CD14-positive monocyte (primary cell): ENCODE data around the gene SAFB2. TPM values are rescaled to one million over a fixed set of nuclear protein-coding genes. Genes with fewer than 3 reads are reported as not detected.

Experiments
- DNase-seq, 3 donors: peaks; one replicate each; pipeline ENCODE4 v3.0.0-alpha.2; 2011 to 2022
- H2AFZ ChIP-seq: 2 replicates; pipeline ENCODE4 v1.6.0; 2012; ENCODE audit warnings: mild to moderate bottlenecking, low read depth, low read length, inconsistent platforms; ENCODE audit not compliant: insufficient read depth, poor library complexity, severe bottlenecking
- H3K27ac ChIP-seq, 2 donors: 1 replicate in 1 of 2; 2 replicates in 1 of 2; pipeline ENCODE4 v1.5.1; 2012 to 2013; ENCODE audit warnings: low read length in 2 of 2, control low read depth in 1 of 2, inconsistent platforms in 1 of 2, low read depth in 1 of 2, mild to moderate bottlenecking in 1 of 2
- H3K27me3 ChIP-seq, 2 donors: one replicate each; pipeline versions ENCODE4 v1.6.0 to v1.6.1; 2011 to 2013; ENCODE audit warnings: low read length in 2 of 2; ENCODE audit not compliant: control insufficient read depth in 2 of 2, insufficient read depth in 2 of 2
- H3K36me3 ChIP-seq, 2 donors: replicated peaks in 1 of 2; 1 replicate in 1 of 2; 2 replicates in 1 of 2; pipeline versions ENCODE4 v1.5.1 to v1.6.1; 2012 to 2013; ENCODE audit warnings: low read length in 2 of 2, control low read depth in 1 of 2, inconsistent platforms in 1 of 2, mild to moderate bottlenecking in 1 of 2; ENCODE audit not compliant: insufficient read depth in 2 of 2, control insufficient read depth in 1 of 2
- H3K4me1 ChIP-seq, 2 donors: 1 replicate in 1 of 2; 2 replicates in 1 of 2; pipeline versions ENCODE4 v1.5.1 to v1.6.1; 2012 to 2013; ENCODE audit warnings: low read length in 2 of 2, control low read depth in 1 of 2, inconsistent platforms in 1 of 2, mild to moderate bottlenecking in 1 of 2, moderate library complexity in 1 of 2; ENCODE audit not compliant: insufficient read depth in 2 of 2, control insufficient read depth in 1 of 2
- H3K4me2 ChIP-seq: replicated peaks from 2 replicates; pipeline ENCODE3; 2012; ENCODE audit warnings: low read length, moderate library complexity, mild to moderate bottlenecking; ENCODE audit not compliant: poor library complexity, severe bottlenecking; ENCODE audit errors: extremely low read depth
- H3K4me3 ChIP-seq, 3 experiments: fragments of 200-600 bp in 1 of 3; sonication (generic) in 1 of 3; replicated peaks in 1 of 3; 1 replicate in 2 of 3; 2 replicates in 1 of 3; pipeline ENCODE4 v1.5.1; 2011 to 2013; ENCODE audit warnings: low read length in 3 of 3, mild to moderate bottlenecking in 3 of 3, control low read depth in 2 of 3, low read depth in 2 of 3, inconsistent platforms in 1 of 3, moderate library complexity in 1 of 3
- H3K79me2 ChIP-seq: 2 replicates; pipeline ENCODE4 v1.6.0; 2012; ENCODE audit warnings: mild to moderate bottlenecking, control low read depth, inconsistent platforms, low read length, moderate library complexity; ENCODE audit not compliant: insufficient read depth
- H3K9ac ChIP-seq: 2 replicates; pipeline ENCODE4 v1.6.0; 2017; ENCODE audit warnings: low read length, mild to moderate bottlenecking; ENCODE audit not compliant: insufficient read depth, poor library complexity, severe bottlenecking
- H3K9me3 ChIP-seq, 2 donors: replicated peaks in 1 of 2; 1 replicate in 1 of 2; 2 replicates in 1 of 2; pipeline versions ENCODE4 v1.5.1 to v1.6.1; 2012 to 2013; ENCODE audit warnings: low read length in 2 of 2, control low read depth in 1 of 2; ENCODE audit not compliant: control insufficient read depth in 1 of 2, insufficient read depth in 1 of 2
- H4K20me1 ChIP-seq: 2 replicates; pipeline ENCODE4 v1.6.0; 2012; ENCODE audit warnings: mild to moderate bottlenecking, low read length, control low read depth, moderate library complexity; ENCODE audit not compliant: insufficient read depth
- H3K27ac Mint-ChIP-seq, 7 donors: one replicate each; pipeline ENCODE4 v1.8.0; 2020; ENCODE audit warnings: mild to moderate bottlenecking in 7 of 7, mixed read lengths in 7 of 7, moderate library complexity in 6 of 7, inconsistent platforms in 2 of 7
- H3K27me3 Mint-ChIP-seq, 3 donors: one replicate each; pipeline ENCODE4 v1.8.0; 2021 to 2022; ENCODE audit warnings: low read depth in 3 of 3, mild to moderate bottlenecking in 3 of 3, mixed read lengths in 3 of 3, moderate library complexity in 3 of 3, inconsistent platforms in 1 of 3
- H3K36me3 Mint-ChIP-seq, 2 donors: one replicate each; pipeline ENCODE4 v1.8.0; 2020; ENCODE audit warnings: mixed read lengths in 2 of 2, inconsistent platforms in 1 of 2, mild to moderate bottlenecking in 1 of 2
- H3K4me1 Mint-ChIP-seq: one replicate; pipeline ENCODE4 v1.8.0; 2020; ENCODE audit warnings: mild to moderate bottlenecking, mixed read lengths
- H3K4me3 Mint-ChIP-seq, 2 donors: one replicate each; pipeline ENCODE4 v1.8.0; 2020; ENCODE audit warnings: mild to moderate bottlenecking in 2 of 2, mixed read lengths in 2 of 2, moderate library complexity in 1 of 2
- H3K9me3 Mint-ChIP-seq, 7 donors: one replicate each; pipeline ENCODE4 v1.8.0; 2020 to 2022; ENCODE audit warnings: mixed read lengths in 7 of 7, mild to moderate bottlenecking in 6 of 7, moderate library complexity in 6 of 7, inconsistent platforms in 2 of 7
- WGBS: methylation state at CpG from one replicate; pipeline ENCODE4 v1.1.5; 2013; ENCODE audit warnings: missing lambda C conversion rate; ENCODE audit not compliant: insufficient coverage; 5-methylcytosine and 5-hydroxymethylcytosine counted together
- intact Hi-C, 2 donors: fragments of 100-400 bp; cut with micrococcal nuclease; formaldehyde crosslinking; loops; one replicate each; pipeline versions ENCODE4 v1.15.0 to v1.15.1; 2023
- polyA plus RNA-seq, 3 donors: library from polyadenylated mRNA; depleted of rRNA in 1 of 3; unstranded in 2 of 3; stranded (reverse) in 1 of 3; fragments of 300-500 nt in 2 of 3; fragments of >200 nt in 1 of 3; fragmentation: Illumina TruSeq in 2 of 3; gene quantifications; 1 replicate in 2 of 3; 2 replicates in 1 of 3; pipeline ENCODE4 v1.2.3, GENCODE V29; 2012 to 2021
- TF ChIP-seq, protein P1 (sequence below): fragments of 200-600 bp; IDR thresholded peaks from one replicate; pipeline ENCODE4 v1.8.0; 2022; ENCODE audit warnings: antibody characterized with exemption, mild to moderate bottlenecking

SAFB2 gene
- polyA plus RNA-seq, 3 donors, result 7.5 to 53.4 (median 14.7) TPM

- H3K36me3 ChIP-seq, result peaks cover 91 to 99% of the 10 kb centered on the region in 2 donors
- Mint-ChIP-seq H3K27ac (no peak overlapping the region), H3K27me3 (peaks cover 0 to 1% (median 0%) of the 10 kb centered on the region in 3 donors), H3K9me3 (peaks cover 0 to 2% (median 0%) of the 10 kb centered on the region in 7 donors), H3K36me3 (peaks cover 89 to 98% of the 10 kb centered on the region in 2 donors), H3K4me1 (no peaks in the 10 kb centered on the region), H3K4me3 (no peak overlapping the region)
- intact Hi-C loops, result no loop called here
- H4K20me1 ChIP-seq, result peaks cover 99% of the 10 kb centered on the region
- no peak for DNase-seq
- no peak overlapping the region for H3K4me2 ChIP-seq
- no peak overlapping the region for H3K9ac ChIP-seq
- H2AFZ ChIP-seq, result no peak overlapping the region
- H3K4me3 ChIP-seq, result no peak overlapping the region
- TF ChIP-seq, protein P1, sequence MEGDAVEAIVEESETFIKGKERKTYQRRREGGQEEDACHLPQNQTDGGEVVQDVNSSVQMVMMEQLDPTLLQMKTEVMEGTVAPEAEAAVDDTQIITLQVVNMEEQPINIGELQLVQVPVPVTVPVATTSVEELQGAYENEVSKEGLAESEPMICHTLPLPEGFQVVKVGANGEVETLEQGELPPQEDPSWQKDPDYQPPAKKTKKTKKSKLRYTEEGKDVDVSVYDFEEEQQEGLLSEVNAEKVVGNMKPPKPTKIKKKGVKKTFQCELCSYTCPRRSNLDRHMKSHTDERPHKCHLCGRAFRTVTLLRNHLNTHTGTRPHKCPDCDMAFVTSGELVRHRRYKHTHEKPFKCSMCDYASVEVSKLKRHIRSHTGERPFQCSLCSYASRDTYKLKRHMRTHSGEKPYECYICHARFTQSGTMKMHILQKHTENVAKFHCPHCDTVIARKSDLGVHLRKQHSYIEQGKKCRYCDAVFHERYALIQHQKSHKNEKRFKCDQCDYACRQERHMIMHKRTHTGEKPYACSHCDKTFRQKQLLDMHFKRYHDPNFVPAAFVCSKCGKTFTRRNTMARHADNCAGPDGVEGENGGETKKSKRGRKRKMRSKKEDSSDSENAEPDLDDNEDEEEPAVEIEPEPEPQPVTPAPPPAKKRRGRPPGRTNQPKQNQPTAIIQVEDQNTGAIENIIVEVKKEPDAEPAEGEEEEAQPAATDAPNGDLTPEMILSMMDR, result no peak
- 96% methylated on average over 3 of the region's 3 CpGs for WGBS
- H3K27me3 ChIP-seq, result no peaks in the 10 kb centered on the region
- peaks cover 78% of the 10 kb centered on the region for H3K79me2 ChIP-seq
- no peaks in the 10 kb centered on the region for H3K9me3 ChIP-seq
- H3K27ac ChIP-seq, result peak overlapping the region in 1 of 2 donors; percentile 20
- H3K4me1 ChIP-seq, result no peaks in the 10 kb centered on the region
Observed at GRCh38 chr19:5605362-5605761, 17.2 kb downstream of the SAFB2 start.

GRCh38 chr19:5603626-5604025 is 18.9 kb downstream of the SAFB2 start:
- peaks cover 91 to 99% of the 10 kb centered on the region in 2 donors for H3K36me3 ChIP-seq
- Mint-ChIP-seq H3K4me1 (no peaks in the 10 kb centered on the region), H3K4me3 (no peak overlapping the region), H3K9me3 (peaks cover 0 to 2% (median 0%) of the 10 kb centered on the region in 7 donors), H3K36me3 (peaks cover 89 to 98% of the 10 kb centered on the region in 2 donors), H3K27me3 (peaks cover 0 to 1% (median 0%) of the 10 kb centered on the region in 3 donors), H3K27ac (peak overlapping the region in 1 of 7 donors; percentile 46)
- TF ChIP-seq, protein P1, result no peak
- peaks cover 99% of the 10 kb centered on the region for H4K20me1 ChIP-seq
- H3K79me2 ChIP-seq, result peaks cover 62% of the 10 kb centered on the region
- no peaks in the 10 kb centered on the region for H3K9me3 ChIP-seq
- no peak overlapping the region for H3K4me2 ChIP-seq
- no peaks in the 10 kb centered on the region for H3K4me1 ChIP-seq
- H3K9ac ChIP-seq, result no peak overlapping the region
- no peak overlapping the region for H3K4me3 ChIP-seq
- intact Hi-C loops, result no loop called here
- DNase-seq, result no peak
- peak overlapping the region in 1 of 2 donors; percentile 23 for H3K27ac ChIP-seq
- WGBS, result 100% methylated on average over 3 of the region's 5 CpGs
- no peaks in the 10 kb centered on the region for H3K27me3 ChIP-seq
- no peak overlapping the region for H2AFZ ChIP-seq
